WI38 (cell line): ENCODE measurements around the gene CES2.
"Not testable (repeated sequence)": the region's sequence is repeated elsewhere in the genome, so short reads cannot be mapped to it uniquely, and the experiment has no call there.

Experiments used
- H3K4me3 ChIP-seq: 2 replicates; pipeline ENCODE4 v1.5.1; 2011; ENCODE audit warnings: low read depth, mild to moderate bottlenecking, control low read depth, low read length
- CTCF ChIP-seq: IDR thresholded peaks from 2 replicates; pipeline ENCODE4 v1.5.1; 2012; ENCODE audit warnings: low read depth, mild to moderate bottlenecking, control low read depth, low read length

Gene CES2

GRCh38 chr16:66939366-66939765 lies 4.0 kb downstream of the CES2 start:
- no peak overlapping the region for H3K4me3 ChIP-seq
- TF ChIP-seq CTCF: no peak

GRCh38 chr16:66940236-66940635 lies 4.9 kb downstream of the CES2 start:
- no peak for TF ChIP-seq CTCF
- H3K4me3 ChIP-seq: no peak overlapping the region

- H3K4me3 ChIP-seq: no peak overlapping the region
- TF ChIP-seq CTCF: no peak
Measured at GRCh38 chr16:66942981-66943380, 7.7 kb downstream of the CES2 start.

GRCh38 chr16:66943426-66944053 lies 8.2 kb downstream of the CES2 start:
- TF ChIP-seq CTCF: no peak
- no peak overlapping the region for H3K4me3 ChIP-seq

- no peak overlapping the region for H3K4me3 ChIP-seq
- TF ChIP-seq CTCF: no peak
Measured at GRCh38 chr16:66944054-66944441, 8.7 kb downstream of the CES2 start.

- not testable (repeated sequence) for H3K4me3 ChIP-seq
Measured at GRCh38 chr16:66944971-66945370, 9.7 kb downstream of the CES2 start.

GRCh38 chr16:66945939-66946338 lies 10.6 kb downstream of the CES2 start:
- no peak for TF ChIP-seq CTCF
- no peak overlapping the region for H3K4me3 ChIP-seq

- no peak overlapping the region for H3K4me3 ChIP-seq
- TF ChIP-seq CTCF: no peak
Measured at GRCh38 chr16:66946541-66946940, 11.2 kb downstream of the CES2 start.
